ENCODE data around the gene PTPRG.

Gene PTPRG

DNA sequence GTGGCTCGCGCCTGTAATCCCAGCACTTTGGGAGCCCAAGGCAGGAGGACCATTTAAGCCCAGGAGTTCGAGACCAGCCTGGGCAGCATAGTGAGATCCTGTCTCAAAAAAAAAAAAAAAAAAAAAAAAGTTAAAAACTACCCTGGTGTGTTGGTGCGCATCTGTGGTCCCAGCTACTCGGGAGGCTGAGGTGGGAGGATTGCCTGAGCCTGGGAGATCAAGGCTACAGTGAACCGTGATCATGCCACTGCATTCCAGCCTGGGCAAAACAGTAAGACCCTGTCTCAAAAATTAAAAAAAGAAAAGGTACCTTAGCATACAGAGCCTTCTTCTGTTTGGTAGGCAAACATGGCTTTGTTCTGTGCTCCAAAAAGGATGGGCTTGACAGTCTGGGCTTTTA lies 57.5 kb downstream of the PTPRG start:
- no peak for DNase-seq (ENCODE audit: low spot score)

GRCh38 chr3:61620073-61620472 lies 58.7 kb downstream of the PTPRG start:
- DNase-seq (ENCODE audit: low spot score), result no peak

DNA sequence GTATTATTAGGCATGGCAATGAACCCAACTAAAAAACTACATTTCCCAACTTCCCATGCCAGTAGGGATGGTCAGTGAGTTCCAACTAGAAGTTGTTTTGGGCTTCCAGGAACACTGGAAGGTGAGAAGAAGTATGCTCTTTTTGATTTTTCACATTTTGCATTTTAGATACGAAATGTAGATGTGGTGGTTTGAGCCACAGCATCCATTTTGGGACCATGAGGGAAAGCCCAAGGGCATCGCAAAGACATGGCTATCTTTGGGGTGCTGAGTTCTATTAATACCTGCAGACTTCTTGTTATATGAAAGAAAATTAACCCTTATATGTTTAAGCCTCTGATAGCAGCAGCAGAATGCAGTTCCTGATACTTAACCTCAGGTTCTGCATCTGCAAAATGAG lies 62.9 kb downstream of the PTPRG start:
- DNase-seq (ENCODE audit: low spot score), result no peak

DNA sequence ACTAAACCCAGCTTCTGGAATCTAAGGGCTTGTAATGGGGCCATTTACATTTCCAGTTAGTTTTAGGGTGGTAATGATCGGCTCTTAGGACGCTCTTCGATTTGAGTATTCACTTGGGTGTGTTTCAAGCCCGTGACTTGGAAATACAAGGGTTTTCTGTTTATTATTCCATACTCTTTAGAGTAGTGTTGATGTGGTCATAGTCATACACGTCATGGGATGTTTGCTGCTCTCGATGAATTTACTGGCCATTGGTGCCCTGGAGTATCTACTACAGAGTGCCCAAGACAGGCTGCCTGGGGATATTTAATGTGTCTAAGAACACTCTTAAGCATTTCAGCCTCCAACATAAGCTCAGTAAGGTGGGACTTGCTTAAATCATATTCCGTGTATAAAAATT lies 64.1 kb downstream of the PTPRG start:
- DNase-seq (ENCODE audit: low spot score), result no peak

DNA sequence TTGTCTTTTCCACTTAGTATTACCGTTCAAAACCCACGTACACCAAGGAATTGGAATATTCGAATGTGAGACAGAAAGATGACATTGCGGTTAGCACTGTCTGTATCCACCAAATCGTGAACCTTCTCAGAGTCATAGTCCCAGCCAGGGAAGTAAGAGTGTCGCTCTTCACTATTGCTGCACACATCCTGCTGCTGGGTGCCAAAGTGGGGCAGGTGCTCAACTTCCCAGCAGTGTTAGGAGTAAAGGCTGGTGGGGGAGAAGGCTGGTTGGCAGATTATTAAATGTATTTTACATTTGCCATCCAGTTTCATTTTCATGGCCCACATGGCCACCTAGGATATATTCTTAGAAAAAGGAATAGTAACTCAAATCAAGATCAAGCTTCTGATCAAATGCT lies 65.1 kb downstream of the PTPRG start:
- DNase-seq (ENCODE audit: low spot score), result no peak

GRCh38 chr3:61627768-61628185 lies 66.4 kb downstream of the PTPRG start:
- DNase-seq (ENCODE audit: low spot score), result no peak

- DNase-seq (ENCODE audit: low spot score), result no peak
These were observed 67.3 kb downstream of the PTPRG start for GRCh38 chr3:61628636-61629035.

DNA sequence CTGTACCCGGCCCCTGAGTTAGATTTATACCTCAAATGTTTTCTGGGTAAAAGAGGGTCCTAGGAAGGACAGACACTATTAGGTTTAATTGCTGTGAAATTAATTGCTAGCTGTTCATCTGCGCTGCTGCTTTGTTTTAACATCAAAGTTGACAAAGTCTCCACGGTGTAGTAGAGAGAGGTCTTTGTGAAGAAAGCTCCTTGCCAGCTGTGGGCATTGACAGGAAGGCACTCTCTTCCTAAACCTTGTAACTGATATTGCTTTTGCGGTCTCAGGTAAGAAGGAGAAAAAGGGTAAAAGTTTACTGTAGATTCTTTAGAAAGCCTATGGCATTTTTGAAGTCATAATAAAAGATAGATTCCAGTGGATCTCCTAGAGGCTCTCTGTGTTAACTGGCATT lies 68.1 kb downstream of the PTPRG start:
- DNase-seq (ENCODE audit: low spot score), result no peak

DNA sequence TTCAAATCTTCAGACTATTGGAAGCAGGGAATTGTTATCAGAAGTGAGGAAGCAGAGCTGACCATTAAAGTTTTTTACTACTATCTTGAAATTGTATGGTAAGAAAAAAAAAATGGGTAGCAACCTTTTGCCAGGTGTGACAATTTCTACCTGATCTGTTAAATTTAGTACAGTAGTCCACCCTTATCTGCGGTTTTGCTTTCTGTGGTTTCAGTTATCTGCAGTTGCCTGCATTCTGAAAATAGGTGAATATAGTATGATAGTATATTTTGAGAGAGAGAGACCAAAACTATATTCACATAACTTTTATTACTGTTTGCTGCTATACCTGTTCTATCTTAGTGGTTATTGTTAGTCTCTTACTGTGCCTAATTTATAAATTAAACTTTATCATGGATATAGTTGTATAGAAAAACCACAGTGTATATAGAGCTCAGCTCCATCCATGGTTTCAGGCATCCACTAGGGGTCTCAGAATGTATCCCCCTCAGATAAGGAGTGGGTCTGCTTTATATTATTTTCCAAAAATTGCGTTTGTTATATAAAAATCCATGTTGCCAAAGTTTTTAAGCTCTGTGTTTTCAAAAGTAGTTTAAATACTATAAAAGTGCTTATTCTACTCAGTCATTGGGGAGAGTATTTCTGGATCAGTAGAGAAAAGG lies 69.9 kb downstream of the PTPRG start:
- no peak for DNase-seq (ENCODE audit: low spot score)

- DNase-seq (ENCODE audit: low spot score), result no peak
These were observed 71.3 kb downstream of the PTPRG start for GRCh38 chr3:61632568-61633175.

DNA sequence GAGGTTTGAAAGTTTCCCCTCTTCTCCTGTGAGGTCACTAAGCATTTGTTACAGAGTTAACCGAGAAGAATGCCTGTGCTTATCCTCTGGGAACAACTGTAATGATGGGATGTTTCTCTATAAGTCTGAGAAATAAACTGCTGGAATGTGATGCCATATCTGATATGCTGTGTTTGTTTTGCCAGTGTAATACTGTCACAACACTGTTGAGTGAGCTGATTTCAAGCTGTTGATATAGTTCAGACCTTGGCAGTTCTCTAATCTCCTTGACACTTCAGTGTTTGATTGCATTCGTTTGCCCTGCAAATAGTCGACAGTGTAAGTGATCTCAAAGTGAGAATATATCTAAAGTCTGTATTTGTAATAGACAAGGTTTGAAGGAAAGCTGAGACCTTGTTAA lies 73.3 kb downstream of the PTPRG start:
- no peak for DNase-seq (ENCODE audit: low spot score)

- DNase-seq (ENCODE audit: low spot score), result no peak
These were observed 76.0 kb downstream of the PTPRG start for GRCh38 chr3:61637088-61638051.

DNA sequence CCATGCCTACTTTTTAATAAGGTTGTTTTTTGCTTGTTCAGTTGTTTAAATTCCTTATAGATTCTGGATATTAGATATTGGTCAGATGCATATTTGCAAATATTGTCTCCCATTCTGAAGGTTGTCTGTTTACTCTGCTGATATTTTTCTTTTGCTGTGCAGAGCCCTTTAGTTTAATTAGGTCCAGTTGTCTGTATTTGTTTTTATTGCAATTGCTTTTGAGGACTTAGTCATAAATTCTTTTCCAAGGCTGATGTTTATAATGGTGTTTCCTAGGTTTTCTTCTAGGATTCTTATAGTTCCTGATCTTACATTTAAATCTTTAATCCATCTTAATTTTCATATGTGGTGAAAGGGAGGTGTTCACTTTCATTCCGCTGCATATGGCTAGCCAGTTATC lies 77.4 kb downstream of the PTPRG start:
- no peak for DNase-seq (ENCODE audit: low spot score)

- DNase-seq (ENCODE audit: low spot score), result no peak
These were observed 78.6 kb downstream of the PTPRG start for GRCh38 chr3:61639991-61640390.

DNA sequence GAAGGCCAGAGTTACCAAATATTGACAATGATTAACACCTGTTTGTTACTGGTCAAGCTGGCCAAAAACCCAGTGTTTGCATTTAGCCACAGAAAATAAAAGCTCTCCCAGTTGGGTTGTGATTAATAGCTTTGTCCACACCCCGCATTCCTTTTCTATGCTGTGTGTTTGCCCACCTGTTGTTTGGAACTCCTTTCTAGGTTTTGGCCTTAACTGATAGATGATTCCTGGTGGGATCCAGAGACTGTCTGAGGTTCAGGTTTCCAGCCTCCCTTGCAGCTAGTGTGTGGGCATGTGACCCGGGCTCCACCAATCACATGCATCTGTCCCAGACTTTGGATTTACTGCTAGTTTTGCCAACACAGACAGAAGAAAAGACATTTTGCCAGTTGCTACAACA lies 83.8 kb downstream of the PTPRG start:
- no peak for DNase-seq (ENCODE audit: low spot score)

DNA sequence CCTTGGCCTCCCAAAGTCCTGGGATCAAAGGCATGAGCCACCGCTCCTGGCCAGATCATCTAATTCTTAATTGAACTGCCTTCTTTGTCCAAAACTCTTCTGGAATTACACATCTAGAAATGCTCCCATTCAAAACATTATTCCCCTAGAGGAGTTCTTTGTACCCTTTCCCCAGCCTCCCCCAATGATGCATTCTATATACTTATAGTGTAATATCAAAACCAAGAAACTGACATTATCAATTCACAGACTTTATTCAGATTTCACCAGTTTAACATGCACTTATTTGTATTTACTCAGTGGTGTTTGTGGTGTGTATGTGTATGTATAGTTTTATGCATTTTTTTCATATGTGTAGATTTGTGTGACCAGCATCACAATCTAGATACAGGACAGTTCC lies 85.0 kb downstream of the PTPRG start:
- no peak for DNase-seq (ENCODE audit: low spot score)

GRCh38 chr3:61646851-61647525 lies 85.6 kb downstream of the PTPRG start:
- DNase-seq (ENCODE audit: low spot score), result no peak

DNA sequence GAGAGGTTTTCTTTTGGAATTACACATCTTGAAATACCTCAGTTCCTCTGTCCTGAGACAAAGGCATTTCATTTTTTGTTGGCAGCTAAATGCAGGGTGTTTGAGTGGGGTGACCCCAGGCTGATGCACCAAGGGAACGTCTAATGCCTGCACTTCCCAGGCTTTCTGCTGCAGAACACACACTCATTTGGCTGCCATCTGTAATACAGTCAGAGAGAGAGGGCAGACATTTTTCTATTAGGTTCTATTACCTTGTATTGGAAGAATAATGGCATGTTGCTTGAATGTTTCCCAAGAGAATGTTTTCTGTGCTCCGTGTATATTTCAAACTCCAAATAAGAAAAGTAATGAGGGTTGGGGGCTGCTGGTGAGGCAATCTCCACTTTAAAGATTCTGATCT lies 87.1 kb downstream of the PTPRG start:
- no peak for DNase-seq (ENCODE audit: low spot score)

DNA sequence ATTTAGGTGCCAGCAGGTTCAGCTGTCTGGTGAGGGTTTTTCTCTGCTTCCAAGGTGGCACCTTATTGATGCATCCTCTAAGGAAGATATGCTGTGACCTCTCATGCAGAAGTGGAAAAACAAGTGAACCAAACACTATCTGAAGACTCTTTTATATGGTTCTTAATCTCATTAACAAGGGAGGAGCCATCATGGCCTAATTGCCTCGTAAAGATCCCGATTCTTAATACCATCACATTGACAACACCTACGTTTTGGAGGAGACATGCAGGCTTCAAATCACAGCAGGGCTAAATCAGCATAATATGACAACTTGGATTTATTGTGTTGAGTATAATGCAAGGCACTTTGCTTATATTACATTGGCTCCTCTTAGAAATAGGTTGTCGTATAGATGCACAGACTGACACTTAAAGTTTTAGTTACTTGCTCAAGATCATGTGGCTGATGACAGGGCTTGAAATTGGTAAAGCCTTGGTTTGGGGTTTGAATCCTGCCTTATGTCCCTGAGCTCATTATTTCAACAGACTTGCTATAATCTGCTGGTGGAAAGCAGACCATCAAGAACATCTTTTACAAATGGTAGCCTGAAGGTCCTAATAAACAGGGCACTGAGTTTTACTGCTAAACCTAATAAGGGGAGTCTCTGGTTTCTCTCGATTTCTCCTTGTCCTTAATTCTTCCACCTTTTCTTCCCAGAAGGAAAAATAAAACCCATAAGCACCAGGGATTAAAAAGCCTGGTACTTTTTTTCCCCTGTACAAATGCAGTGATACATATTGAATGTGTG lies 88.2 kb downstream of the PTPRG start:
- DNase-seq (ENCODE audit: low spot score), result no peak

DNA sequence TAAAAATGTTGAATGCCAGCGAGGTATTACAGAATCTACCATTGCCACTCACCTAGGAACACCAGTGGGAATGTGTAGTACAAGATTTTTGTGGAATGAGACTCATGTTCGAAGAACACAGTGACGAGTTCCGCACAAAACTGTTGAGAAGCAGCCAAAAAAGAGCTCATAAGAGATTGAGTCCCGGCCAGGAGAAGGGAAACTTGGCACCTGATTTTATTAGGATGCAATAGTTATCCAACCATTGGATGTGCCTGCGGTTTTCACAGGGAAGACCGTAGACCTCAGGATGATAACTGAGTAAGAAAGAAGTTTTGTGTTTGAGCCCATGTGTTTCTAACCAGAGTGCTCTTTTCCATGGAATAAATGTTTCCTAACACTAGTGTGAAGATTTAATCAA lies 88.9 kb downstream of the PTPRG start:
- no peak for DNase-seq (ENCODE audit: low spot score)

GRCh38 chr3:61650719-61651410 lies 89.5 kb downstream of the PTPRG start:
- DNase-seq (ENCODE audit: low spot score), result no peak

Measured in CD4-positive, alpha-beta T cell treated with Interleukin-2 at 100 ng/mL for 4 hours (primary cell).